Stimulated activated CD4-positive, alpha-beta T cell treated with anti-CD3 and anti-CD28 coated beads, Interleukin-15, amount 100 ng/mL, for 24 hours (primary cell): ENCODE measurements around the gene ITGAV.

Experiments used
- DNase-seq: peaks from one replicate; pipeline ENCODE4 v3.0.0-alpha.2; 2020

ITGAV gene

GRCh38 chr2:186614373-186614772 lies 24.5 kb downstream of the ITGAV start:
- DNase-seq = no peak

- DNase-seq = no peak
These were observed 27.3 kb downstream of the ITGAV start for GRCh38 chr2:186617148-186617547.

- no peak for DNase-seq
These were observed 27.9 kb downstream of the ITGAV start for GRCh38 chr2:186617771-186618170.

- no peak for DNase-seq
These were observed 28.8 kb downstream of the ITGAV start for GRCh38 chr2:186618696-186619095.

- DNase-seq = no peak
These were observed 33.2 kb downstream of the ITGAV start for GRCh38 chr2:186623084-186623483.

GRCh38 chr2:186624276-186624675 lies 34.4 kb downstream of the ITGAV start:
- DNase-seq = no peak

- no peak for DNase-seq
These were observed 39.6 kb downstream of the ITGAV start for GRCh38 chr2:186629250-186629996.

GRCh38 chr2:186632417-186632816 lies 42.6 kb downstream of the ITGAV start:
- DNase-seq = no peak

- no peak for DNase-seq
These were observed 44.8 kb downstream of the ITGAV start for GRCh38 chr2:186634701-186635100.

GRCh38 chr2:186636800-186637496 lies 47.1 kb downstream of the ITGAV start:
- DNase-seq = no peak

GRCh38 chr2:186637497-186637800 lies 47.6 kb downstream of the ITGAV start:
- DNase-seq = no peak

- peak; percentile 8 for DNase-seq
These were observed 50.1 kb downstream of the ITGAV start for GRCh38 chr2:186639939-186640338.

GRCh38 chr2:186641132-186641806 lies 51.4 kb downstream of the ITGAV start:
- DNase-seq = no peak

- DNase-seq = peak; percentile 20
These were observed 52.0 kb downstream of the ITGAV start for GRCh38 chr2:186641807-186642321.

- DNase-seq = no peak
These were observed 54.9 kb downstream of the ITGAV start for GRCh38 chr2:186644791-186645190.

GRCh38 chr2:186645999-186646398 lies 56.1 kb downstream of the ITGAV start:
- DNase-seq = no peak

GRCh38 chr2:186648130-186648529 lies 58.3 kb downstream of the ITGAV start:
- no peak for DNase-seq

GRCh38 chr2:186653511-186653910 lies 63.7 kb downstream of the ITGAV start:
- no peak for DNase-seq

- DNase-seq = no peak
These were observed 69.5 kb downstream of the ITGAV start for GRCh38 chr2:186659383-186659782.

GRCh38 chr2:186664385-186665043 lies 74.7 kb downstream of the ITGAV start:
- no peak for DNase-seq

- DNase-seq = no peak
These were observed 79.3 kb downstream of the ITGAV start for GRCh38 chr2:186669146-186669545.

- DNase-seq = no peak
These were observed 81.0 kb downstream of the ITGAV start for GRCh38 chr2:186670831-186671230.

- DNase-seq = no peak
These were observed 85.5 kb downstream of the ITGAV start for GRCh38 chr2:186675380-186675779.
